PFSK-1 (cell line): ENCODE results near the gene CYSTM1.

ENCODE experiments used
- FOXP2 ChIP-seq: optimal IDR thresholded peaks from 2 replicates; pipeline ENCODE3; 2011; ENCODE audit warnings: borderline replicate concordance, control low read depth, inconsistent platforms; ENCODE audit not compliant: insufficient read depth; ENCODE audit errors: extremely low read length, extremely low read depth
- POLR2AphosphoS5 ChIP-seq: IDR thresholded peaks from 2 replicates; pipeline ENCODE4 v1.6.1; 2012; ENCODE audit warnings: low read depth, mild to moderate bottlenecking, control low read depth, low read length, moderate library complexity
- SIN3A ChIP-seq: IDR thresholded peaks from 2 replicates; pipeline ENCODE4 v1.6.1; 2012; ENCODE audit warnings: mild to moderate bottlenecking, low read length, moderate library complexity, borderline replicate concordance; ENCODE audit not compliant: insufficient read depth
- TAF1 ChIP-seq: IDR thresholded peaks from 2 replicates; pipeline ENCODE4 v1.6.1; 2012; ENCODE audit warnings: low read length, control low read depth, borderline replicate concordance; ENCODE audit not compliant: insufficient read depth
- TF ChIP-seq, protein P1 (sequence below), 2 experiments: IDR thresholded peaks; 2 replicates each; pipeline versions ENCODE4 v1.6.1 to v1.8.0; 2011 to 2012; ENCODE audit warnings: low read depth in 2 of 2, low read length in 2 of 2, control low read depth in 1 of 2, inconsistent platforms in 1 of 2, mild to moderate bottlenecking in 1 of 2, moderate library complexity in 1 of 2; ENCODE audit not compliant: insufficient read depth in 1 of 2

CYSTM1 gene

DNA sequence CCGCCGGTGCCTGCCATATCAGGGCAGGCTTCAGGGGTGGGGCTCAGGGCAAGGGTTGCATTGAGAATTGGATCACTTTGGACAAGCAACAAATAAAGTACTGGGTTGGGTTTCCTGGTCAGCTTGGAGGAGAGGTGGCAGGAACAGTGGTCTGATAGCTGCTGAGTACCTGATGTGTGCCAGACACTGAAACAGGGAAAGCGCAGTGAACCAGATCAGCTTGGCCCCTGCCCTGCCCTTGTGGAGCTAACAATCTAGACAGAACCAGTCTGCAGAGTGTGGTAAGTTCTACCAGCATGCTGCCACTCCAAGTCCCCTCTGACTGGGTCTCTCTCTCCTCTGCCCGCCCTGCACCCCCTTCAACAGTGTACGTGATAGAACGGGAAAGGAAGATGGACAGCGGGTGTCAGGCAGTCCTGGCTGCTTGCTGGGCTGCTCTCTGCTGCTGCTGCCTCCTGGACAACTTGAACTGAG, 53.4 kb downstream of the CYSTM1 start:
- TF ChIP-seq, protein P1, sequence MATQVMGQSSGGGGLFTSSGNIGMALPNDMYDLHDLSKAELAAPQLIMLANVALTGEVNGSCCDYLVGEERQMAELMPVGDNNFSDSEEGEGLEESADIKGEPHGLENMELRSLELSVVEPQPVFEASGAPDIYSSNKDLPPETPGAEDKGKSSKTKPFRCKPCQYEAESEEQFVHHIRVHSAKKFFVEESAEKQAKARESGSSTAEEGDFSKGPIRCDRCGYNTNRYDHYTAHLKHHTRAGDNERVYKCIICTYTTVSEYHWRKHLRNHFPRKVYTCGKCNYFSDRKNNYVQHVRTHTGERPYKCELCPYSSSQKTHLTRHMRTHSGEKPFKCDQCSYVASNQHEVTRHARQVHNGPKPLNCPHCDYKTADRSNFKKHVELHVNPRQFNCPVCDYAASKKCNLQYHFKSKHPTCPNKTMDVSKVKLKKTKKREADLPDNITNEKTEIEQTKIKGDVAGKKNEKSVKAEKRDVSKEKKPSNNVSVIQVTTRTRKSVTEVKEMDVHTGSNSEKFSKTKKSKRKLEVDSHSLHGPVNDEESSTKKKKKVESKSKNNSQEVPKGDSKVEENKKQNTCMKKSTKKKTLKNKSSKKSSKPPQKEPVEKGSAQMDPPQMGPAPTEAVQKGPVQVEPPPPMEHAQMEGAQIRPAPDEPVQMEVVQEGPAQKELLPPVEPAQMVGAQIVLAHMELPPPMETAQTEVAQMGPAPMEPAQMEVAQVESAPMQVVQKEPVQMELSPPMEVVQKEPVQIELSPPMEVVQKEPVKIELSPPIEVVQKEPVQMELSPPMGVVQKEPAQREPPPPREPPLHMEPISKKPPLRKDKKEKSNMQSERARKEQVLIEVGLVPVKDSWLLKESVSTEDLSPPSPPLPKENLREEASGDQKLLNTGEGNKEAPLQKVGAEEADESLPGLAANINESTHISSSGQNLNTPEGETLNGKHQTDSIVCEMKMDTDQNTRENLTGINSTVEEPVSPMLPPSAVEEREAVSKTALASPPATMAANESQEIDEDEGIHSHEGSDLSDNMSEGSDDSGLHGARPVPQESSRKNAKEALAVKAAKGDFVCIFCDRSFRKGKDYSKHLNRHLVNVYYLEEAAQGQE (IDR thresholded peaks at IDR 0.05; ENCODE audit: insufficient read depth in 1 of 2, low read depth in 2 of 2, low read length in 2 of 2), result no peak
- TF ChIP-seq SIN3A (no peak), FOXP2 (no peak), POLR2AphosphoS5 (no peak), TAF1 (no peak)

DNA sequence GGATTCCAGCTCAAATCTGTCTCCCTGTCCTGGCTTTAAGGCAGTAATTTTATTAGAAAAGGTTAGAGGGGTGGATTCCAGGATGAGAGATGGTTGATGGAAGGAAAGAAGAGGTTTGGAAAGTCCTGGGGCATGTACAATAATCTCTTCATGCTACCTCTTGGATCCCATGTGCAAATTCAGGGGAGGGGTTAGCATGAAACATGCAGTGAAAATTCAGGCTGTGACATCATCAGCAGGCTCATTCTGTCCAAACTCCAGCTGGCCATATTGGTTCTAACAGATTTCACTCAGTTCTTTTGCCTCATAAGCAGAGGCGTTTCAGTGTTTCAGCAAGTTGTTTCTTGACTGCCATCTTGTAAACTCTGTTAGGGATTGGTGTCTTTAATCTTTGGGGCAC, 55.4 kb downstream of the CYSTM1 start:
- TF ChIP-seq, protein P1 (IDR thresholded peaks at IDR 0.05; ENCODE audit: insufficient read depth in 1 of 2, low read depth in 2 of 2, low read length in 2 of 2), result no peak
- TF ChIP-seq FOXP2 (no peak), TAF1 (no peak)

DNA sequence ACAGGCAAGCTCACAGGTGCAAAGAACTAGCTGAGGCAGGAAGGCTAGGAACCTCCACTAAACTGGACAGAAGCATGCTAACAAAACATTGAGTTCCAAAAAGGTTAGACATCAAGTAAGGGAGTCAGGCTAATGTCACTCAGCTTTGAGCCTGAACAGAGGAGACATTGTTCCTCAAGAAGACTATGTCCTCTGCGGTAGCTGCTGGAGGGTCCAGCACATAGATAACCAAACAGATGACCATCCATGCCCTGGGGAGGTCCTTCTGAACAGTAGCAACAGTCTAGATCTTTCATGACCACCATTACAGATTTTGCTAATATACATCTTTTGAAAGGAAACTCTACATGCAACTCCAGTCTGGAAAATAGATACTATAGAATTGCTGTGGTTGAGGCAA, 57.7 kb downstream of the CYSTM1 start:
- TF ChIP-seq TAF1, result no peak
- TF ChIP-seq, protein P1 (IDR thresholded peaks at IDR 0.05; ENCODE audit: insufficient read depth in 1 of 2, low read depth in 2 of 2, low read length in 2 of 2), result no peak
- TF ChIP-seq FOXP2, result no peak
- no peak for TF ChIP-seq SIN3A
- TF ChIP-seq POLR2AphosphoS5, result no peak

DNA sequence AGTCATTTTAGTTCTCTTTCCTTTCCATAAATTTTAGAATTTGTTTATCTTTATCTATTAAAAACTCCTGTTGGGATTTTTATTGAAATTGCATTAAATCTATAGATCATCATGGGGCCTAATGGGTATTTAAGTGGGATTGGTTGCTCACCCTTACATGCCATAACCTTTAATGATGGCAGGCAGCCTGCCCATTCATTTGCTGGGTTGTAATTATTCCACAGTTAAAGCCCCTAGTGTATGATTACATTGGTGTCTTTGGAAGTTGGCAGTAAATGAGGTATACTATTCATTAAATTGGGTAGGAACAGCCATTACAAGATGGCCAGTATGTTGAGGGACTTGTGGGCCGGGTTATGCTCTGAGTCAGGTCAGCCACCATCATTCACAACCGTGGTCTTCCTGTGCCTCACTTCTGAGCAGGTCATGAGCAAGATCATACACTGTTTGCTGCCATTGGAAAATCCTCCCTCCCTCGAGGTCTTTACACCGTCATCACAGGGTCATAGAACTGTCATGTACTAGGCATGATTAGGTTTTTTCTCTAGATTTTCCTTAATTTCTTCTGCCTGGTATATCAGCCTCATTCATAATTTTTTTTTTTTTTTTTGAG, 59.5 kb downstream of the CYSTM1 start:
- TF ChIP-seq FOXP2, result no peak
- TF ChIP-seq, protein P1 (IDR thresholded peaks at IDR 0.05; ENCODE audit: insufficient read depth in 1 of 2, low read depth in 2 of 2, low read length in 2 of 2), result no peak
- no peak for TF ChIP-seq POLR2AphosphoS5

DNA sequence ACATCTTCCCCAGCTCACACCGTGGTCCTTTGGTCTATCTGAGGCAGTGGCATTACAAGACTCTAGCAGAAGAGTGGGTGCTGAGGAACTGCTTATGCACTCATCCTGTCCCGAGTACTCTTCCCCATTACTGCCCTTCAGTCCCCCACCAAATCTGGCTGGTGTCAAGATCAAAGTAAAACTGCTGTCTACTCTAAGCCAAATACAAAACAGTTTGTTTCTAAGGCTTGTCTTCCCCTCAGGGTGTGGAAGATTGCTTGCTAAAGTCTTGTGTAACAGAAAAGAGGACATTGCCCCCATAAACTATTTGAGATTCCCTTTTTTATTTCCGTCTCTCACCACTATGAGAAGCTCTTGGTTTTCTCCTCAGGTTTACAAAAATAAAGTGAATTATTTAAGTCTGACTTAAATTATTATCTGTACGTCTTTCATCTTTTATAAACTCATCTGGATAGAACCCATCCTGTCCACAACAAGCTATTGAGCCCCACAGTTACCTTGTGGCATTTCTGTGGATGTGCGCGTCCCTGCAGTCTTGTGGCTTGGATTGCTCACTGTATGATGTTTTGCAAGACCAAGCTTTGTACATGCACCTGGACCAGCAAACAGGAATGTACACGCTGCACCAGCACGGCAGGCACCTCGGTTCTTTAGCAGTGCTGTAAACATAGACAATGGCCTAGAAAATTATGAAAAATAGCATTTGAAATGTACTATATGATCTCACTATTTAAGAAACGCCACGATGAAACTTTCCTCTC, 61.0 kb downstream of the CYSTM1 start:
- no peak for TF ChIP-seq SIN3A
- TF ChIP-seq POLR2AphosphoS5, result no peak
- TF ChIP-seq TAF1, result no peak
- TF ChIP-seq, protein P1 (IDR thresholded peaks at IDR 0.05; ENCODE audit: insufficient read depth in 1 of 2, low read depth in 2 of 2, low read length in 2 of 2), result no peak
- TF ChIP-seq FOXP2, result no peak
